Measurements from ENCODE around the gene KXD1.
"Not testable (repeated sequence)": the region's sequence is repeated elsewhere in the genome, so short reads cannot be mapped to it uniquely, and the experiment has no call there.

Gene KXD1

GRCh38 chr19:18557411-18558201 is at the start of gene KXD1:
KXD1 (plus strand) TSS chr19:18557870; CDS start chr19:18562057, 4,187 bp downstream.
- peak; percentile 89 for DNase-seq

GRCh38 chr19:18508585-18508984 is 49.1 kb upstream of the KXD1 start:
- DNase-seq, result no peak

- no peak for DNase-seq
Observed at GRCh38 chr19:18510216-18510615, 47.5 kb upstream of the KXD1 start.

GRCh38 chr19:18513868-18514267 is 43.8 kb upstream of the KXD1 start:
- no peak for DNase-seq

- no peak for DNase-seq
Observed at GRCh38 chr19:18514800-18515682, 42.6 kb upstream of the KXD1 start.

GRCh38 chr19:18515959-18516358 is 41.7 kb upstream of the KXD1 start:
- no peak for DNase-seq

GRCh38 chr19:18517606-18518005 is 40.1 kb upstream of the KXD1 start:
- no peak for DNase-seq

- DNase-seq, result no peak
Observed at GRCh38 chr19:18518639-18519038, 39.0 kb upstream of the KXD1 start.

- DNase-seq, result no peak
Observed at GRCh38 chr19:18519962-18520847, 37.5 kb upstream of the KXD1 start.

- no peak for DNase-seq
Observed at GRCh38 chr19:18520848-18521691, 36.6 kb upstream of the KXD1 start.

- DNase-seq, result no peak
Observed at GRCh38 chr19:18521692-18522123, 36.0 kb upstream of the KXD1 start, which contains the start of gene ELL. ELL (minus strand) TSS chr19:18522070; CDS start chr19:18522055, 15 bp downstream.

- peak; percentile 97 for DNase-seq
Observed at GRCh38 chr19:18522124-18522861, 35.4 kb upstream of the KXD1 start.

GRCh38 chr19:18522862-18523440 is 34.7 kb upstream of the KXD1 start:
- not testable (repeated sequence) for DNase-seq

- DNase-seq, result no peak
Observed at GRCh38 chr19:18523841-18524240, 33.8 kb upstream of the KXD1 start.

GRCh38 chr19:18526316-18526715 is 31.4 kb upstream of the KXD1 start:
- no peak for DNase-seq

- DNase-seq, result no peak
Observed at GRCh38 chr19:18529782-18530181, 27.9 kb upstream of the KXD1 start.

- DNase-seq, result no peak
Observed at GRCh38 chr19:18531485-18531884, 26.2 kb upstream of the KXD1 start.

GRCh38 chr19:18532168-18532890 is 25.3 kb upstream of the KXD1 start:
- DNase-seq, result no peak

- no peak for DNase-seq
Observed at GRCh38 chr19:18533058-18533457, 24.6 kb upstream of the KXD1 start.

GRCh38 chr19:18536475-18536874 is 21.2 kb upstream of the KXD1 start:
- no peak for DNase-seq

Data from NCI-H1417 treated with DMSO at 0.1 percent for 48 hours (cell line).